LoVo (cell line): ENCODE data around the gene BSCL2.
"Not testable (repeated sequence)": the region's sequence is repeated elsewhere in the genome, so short reads cannot be mapped to it uniquely, and the experiment has no call there.

Experiments used
- DNase-seq: peaks from one replicate; pipeline ENCODE4 v3.0.0-alpha.2; 2016; ENCODE audit warnings: low spot score

BSCL2 gene

DNA sequence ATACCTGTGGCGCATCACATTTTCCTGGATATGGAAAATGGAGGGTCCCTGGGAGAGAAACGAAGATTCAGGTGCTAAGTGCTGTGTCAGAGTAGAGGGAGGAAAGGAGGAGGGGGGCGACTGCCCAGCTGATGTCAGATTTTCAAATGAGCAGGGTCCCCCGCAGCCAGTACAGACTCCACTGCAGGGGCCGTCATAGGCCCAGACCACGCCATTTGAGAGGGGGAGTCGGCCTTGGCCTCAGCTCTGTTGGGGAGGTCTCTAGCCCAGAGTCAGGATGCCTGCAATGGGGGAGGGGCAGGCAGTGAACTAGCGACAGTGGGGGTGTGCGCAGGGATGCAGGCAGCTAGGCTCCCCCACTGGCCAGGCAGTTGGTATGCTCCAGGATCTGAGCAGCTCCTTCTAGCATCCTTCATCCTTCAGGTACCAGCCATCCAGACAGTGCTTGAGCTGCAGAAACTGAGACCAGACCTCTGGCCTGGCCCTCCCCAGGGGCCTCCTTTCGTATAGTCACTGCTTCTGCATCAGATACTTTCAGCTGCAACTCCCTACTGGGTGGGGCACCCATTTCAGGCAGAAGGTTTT, at the start of gene BSCL2, which contains the start of gene GNG3:
BSCL2 (minus strand) TSS at position 148 of the 585 bp plus-strand sequence. CDS start 229 bp downstream, outside the sequence.
GNG3 (plus strand) TSS at position 400 of the 585 bp plus-strand sequence. CDS start 620 bp downstream, outside the sequence.
- DNase-seq: no peak

DNA sequence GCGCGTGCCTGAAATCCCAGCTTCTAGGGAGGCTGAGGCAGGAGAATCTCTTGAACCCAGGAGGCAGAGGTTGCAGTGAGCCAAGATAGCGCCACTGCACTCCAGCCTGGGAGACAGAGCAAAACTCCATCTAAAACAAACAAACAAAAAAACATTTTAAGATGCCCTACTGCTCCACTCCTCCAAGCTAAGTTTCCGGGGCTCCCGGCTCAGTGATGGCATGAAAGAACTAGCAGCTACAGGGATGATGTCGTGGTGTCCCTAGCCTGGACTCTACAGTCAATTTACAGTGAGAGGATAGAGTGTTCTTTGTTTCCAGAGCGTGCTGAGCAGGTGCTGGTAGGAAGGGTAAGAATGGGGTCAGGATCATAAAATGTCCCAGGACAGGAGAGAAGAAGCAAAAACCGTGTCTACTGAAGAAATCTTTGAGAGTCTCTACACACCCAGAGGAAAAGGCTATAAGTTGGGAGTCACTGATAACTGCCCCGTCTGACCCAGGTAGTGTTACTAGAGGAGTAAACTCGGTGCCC, 47.9 kb upstream of the BSCL2 start:
- no peak for DNase-seq

DNA sequence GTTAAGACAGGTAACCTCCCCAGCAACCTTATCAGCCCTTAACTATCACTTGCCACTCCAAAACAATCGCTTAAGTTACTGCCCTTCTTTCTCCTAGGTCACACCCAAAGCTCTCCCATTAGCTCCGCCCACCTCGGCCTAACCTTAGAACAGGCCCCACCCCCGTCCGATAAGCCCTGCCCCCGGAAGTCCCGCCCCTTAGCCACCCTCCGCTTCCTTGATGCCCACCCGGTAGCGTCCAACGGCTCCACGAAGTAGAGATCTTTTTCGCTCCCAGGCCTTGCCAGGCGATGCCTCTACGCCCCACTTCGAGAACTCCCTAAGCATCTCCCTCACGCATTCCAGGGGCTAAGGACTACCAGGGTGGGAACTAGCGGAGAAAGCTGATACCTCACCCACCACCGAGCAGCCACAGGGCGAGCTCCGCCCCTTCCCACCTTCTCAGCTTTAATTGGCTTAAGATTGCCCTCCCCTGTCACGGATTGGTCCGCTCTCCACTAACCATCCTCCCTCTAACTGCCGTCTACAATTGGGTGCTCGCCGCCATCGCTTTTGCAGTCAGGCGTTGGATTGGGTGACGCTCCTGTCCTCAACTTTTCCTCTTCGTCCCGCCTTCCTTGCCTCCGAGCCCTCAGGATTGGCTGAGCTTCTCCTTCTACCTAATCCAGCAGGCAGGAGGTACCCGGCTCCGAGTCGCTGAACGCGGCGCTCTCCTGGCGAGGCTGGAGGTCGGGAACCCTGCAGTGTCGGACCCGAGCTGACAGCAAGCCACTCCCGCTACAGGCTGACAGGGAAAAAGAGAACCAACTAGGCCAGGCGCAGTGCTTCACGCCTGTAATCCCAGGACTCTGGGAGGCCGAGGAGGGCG, 46.7 kb upstream of the BSCL2 start, which contains the start of gene ZBTB3:
ZBTB3 (minus strand) TSS at position 425 of the 868 bp plus-strand sequence. CDS start 496 bp downstream, outside the sequence.
- DNase-seq: peak; percentile 99

DNA sequence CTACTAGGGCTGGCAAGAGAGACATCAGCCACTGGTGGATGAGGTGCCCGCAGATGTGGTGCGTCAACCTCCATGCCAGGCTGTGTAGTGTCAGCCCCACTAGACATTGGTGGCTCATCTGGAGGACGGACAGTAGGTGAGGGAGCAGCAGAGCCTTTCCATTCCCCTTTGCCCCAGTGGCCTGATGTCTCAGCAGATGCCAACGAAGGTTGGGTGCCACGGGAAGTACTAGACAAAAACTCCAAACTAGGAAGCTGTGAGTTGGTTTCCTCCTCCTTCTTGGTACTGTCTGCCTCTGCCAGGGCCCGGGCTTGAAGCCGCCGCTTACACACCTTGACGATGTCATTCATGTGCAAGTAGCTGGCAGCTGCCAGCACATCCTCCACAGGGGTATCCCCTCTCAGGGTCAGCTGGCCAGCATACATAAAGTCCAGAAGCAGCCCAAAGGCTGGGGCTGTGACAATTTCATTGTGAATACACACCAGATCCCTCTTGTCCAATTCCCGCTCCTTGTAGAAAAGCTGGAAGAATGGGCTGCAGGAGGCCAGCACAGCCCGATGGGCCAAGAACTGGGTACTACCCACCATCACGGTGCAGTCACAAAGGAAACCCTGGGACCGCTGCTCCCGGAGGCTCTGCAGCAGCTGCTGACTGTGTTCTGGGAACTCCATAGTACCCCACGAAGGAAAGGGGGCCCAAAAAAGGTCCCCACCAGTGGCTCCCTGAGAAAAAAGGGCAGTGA, 45.9 kb upstream of the BSCL2 start:
- no peak for DNase-seq

DNA sequence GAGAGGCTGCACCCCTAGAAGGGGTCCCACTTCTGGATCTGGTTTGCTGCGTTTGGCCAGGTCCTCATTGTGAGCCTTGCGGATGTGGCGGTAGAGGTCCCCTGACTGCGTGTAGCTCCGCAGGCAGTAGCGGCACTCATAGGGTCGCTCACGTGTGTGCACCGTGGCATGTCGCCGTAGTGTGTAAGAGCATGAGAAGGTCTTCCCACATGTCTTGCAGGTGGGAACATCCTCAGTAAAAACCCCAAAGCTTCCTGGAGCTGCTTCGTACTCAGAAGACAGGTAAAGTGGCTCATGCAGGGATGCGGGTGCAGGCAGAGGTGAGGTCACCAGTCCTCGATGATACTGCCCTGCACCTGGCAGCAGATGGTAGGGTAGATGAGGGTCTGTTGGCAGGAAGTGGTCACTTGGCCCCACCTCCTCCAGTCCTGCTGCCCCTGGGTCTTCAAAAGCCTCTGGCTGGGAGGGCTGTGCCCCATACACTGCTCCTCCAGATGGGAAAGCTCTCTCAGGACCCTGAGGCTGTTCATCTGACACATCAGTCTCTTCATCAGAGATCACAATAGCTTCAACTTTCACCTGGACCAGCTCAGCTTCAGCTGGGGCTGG, 45.1 kb upstream of the BSCL2 start:
- DNase-seq: no peak

DNA sequence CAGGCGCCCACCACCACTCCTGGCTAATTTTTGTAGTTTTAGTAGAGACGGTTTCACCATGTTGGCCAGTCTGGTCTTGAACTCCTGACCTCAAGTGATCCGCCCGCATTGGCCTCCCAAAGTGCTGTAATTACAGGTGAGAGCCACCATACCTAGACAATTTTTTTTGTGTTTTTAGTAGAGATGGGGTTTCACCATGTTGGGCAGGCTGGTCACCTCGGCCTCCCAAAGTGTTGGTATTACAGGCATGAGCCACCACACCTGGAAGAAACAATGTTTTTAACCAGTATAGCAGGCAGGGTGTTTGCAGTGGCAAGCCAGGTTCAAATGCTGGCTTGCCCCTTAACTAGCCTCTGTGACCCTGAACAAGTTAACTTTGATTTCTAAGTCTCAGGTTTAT, 42.7 kb upstream of the BSCL2 start:
- not testable (repeated sequence) for DNase-seq

DNA sequence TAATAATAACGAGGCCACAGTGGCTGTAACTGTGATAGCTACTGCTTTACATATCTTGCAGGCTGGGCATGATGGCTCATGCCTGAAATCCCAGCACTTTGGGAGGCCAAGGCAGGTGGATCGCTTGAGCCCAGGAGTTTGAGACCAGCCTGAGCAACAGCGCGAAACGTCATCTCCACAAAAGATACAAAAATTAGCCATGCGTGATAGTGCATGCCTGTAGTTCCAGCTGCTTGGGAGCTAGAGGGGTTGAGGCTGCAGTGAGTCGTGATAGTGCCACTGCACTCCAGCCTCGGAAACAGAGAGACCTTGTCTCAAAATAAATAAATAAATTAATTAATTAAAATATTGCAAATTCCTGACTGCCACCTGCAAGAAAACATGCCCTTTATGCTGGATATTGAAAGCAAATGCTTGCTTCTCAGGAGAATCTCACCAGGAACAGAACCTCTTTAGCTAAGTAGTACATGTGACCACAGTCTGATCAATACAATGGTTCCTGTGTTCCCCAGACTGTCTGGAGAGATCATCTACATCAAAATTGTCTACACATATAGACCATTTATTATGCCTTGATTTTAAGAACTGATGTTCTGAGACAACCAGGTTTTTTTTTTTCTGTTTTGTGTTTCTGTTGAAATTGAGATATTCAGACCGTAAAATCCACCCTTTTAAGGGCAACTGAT, 40.4 kb upstream of the BSCL2 start:
- no peak for DNase-seq

DNA sequence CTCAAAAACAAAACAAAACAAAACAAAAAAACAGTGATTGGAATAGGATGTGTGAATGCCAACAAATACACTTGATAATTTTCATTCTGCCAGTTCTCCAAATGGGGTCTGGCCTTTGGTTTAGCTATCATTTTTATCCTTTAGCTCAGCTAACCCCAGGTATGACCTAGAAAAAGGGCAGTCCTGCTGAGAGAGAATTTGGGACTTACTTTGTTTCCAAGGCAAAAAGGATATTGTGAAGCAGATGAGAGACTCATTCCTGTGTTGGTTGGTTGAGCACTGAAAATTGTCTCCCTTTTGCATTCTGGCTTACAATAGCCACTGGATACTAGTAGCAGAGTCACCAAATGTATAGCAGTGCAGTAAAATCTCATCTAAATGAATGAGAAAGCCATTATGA, 30.0 kb upstream of the BSCL2 start:
- DNase-seq: no peak

DNA sequence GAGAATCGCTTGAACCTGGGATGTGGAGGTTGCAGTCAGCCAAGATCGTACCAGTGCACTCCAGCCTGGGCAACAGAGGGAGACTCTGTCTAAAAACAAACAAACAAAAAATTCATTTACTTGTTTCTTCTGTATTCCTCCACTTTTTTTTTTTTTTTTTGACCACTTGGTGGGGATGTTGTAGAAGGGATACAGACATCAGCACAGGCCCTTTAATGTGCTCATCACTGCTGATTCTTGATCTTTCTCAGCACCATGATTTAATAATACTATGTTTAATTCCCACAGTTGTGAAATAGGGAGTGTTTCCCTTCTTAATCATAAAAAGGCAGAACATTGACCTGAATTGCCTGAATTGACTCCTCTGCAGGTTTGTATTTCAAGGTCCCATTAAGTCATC, 25.6 kb upstream of the BSCL2 start:
- no peak for DNase-seq

DNA sequence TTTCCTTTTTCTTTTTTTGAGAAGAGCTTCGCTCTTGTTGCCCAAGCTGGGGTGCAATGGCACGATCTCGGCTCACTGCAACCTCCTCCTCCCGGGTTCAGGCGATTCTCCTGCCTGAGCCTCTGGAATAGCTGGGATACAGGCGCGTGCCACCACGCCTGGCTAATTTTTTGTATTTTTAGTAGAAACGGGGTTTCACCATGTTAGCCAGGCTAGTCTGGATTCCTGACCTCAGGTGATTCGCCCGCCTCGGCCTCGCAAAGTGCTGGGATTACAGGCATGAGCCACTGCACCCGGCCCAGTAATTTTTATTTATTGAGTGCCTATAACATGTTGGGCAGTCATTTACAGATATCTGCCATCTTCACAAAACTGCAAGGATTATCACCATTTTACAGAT, 22.9 kb upstream of the BSCL2 start:
- DNase-seq: not testable (repeated sequence)

DNA sequence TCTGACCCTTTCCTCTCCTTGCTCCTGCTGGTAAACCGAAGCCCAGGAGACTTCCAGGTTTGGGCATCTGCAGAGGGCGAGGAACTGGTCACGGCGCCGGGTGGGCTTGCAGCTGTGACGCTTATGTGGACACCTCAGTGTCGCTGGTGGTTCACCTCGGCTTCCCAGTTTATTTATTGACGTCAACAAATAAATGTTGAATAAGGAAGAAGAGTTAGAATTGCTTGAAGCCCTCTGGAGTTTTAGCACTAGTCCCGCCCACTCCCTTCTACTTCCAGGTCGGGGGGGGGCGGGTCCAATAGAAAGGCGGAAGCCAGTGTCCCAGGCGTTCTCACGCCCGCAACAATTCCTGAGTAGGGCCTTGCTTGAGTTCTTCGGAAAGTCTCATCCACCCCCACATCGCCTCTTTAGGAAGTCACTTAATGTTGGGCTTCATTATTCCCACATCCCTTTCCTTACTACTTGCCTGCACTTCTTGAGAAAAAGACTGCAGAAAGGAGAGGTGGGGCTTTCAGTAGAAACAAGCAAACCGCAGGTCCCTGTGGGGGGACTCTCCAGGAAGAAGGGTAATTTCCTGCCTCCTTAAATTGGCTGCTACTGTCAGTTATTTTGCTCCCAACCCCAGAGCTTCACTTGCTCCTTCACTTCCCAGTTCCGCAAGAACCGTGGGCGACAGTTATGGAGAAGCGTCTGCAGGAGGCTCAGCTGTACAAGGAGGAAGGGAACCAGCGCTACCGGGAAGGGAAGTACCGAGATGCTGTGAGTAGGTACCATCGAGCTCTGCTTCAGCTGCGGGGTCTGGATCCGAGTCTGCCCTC, 21.2 kb upstream of the BSCL2 start, which contains the start of gene TTC9C:
TTC9C (plus strand) TSS at position 316 of the 818 bp plus-strand sequence; CDS start at position 679, 363 bp downstream.
- DNase-seq: peak; percentile 87

DNA sequence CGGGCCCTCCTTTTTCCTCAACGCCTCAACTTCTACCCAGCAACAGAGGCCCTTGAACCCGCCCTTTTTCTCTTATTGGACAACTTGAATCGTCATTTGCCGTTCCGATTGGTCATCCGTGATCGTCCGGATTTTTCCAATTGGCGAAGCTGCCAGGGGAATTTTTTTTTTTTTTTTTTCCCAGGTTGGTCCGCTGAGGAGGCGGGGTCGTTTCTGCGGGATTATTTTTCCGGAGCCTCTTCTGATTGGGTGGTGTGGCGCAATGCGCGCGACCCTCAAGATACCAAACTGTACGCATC, 20.6 kb upstream of the BSCL2 start:
- DNase-seq: peak; percentile 95

DNA sequence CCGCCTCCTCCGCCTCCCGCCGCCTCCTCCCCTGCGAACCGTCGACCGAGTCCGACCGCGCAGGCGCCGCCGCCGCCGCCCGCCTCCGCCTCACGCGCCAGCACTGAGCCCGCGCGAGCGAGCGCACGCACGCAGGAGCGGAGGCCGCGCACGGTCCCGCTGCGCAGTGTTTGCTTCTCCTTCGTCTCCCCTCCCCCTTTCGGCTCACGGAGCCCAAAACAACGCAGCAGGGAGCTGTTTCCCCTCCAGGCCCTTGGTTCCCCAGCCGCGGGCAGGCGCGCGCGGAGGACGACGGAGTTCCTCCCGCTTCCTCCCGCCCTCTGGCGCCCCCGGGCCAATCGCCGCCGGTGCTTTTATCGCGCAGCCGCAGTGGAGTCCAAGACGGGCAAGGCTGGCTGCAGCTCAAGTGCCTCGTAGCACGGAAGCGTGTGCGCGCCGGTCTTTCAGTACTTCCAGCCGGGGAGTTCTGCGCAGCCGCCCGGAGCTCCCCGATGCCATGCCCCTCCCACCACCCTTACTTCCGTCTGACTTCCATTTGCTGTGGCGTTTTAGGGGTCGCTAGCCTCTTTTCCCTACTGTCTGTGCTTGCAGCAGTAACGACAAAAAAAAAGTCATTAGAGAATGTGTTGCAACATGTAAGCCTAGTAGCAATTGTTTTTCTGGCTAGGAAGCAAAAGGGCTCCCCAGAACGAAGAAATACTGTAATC, 20.1 kb upstream of the BSCL2 start, which contains the start of gene HNRNPUL2:
HNRNPUL2 (minus strand) TSS at position 293 of the 707 bp plus-strand sequence. CDS start 301 bp downstream, outside the sequence.
- DNase-seq: peak; percentile 100

DNA sequence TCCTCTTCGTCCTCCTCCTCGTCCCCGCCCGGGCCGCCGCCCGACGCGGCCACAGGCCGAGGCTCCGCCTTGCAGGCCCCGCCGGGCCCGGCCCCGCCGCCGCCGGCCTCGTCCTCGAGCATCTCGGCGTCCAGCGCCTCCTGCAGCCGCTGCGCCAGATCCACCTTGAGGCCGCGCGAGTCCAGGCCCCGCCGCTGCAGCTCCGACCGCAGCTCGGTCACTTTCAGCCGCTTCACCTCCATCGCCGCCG, 19.6 kb upstream of the BSCL2 start:
- no peak for DNase-seq

DNA sequence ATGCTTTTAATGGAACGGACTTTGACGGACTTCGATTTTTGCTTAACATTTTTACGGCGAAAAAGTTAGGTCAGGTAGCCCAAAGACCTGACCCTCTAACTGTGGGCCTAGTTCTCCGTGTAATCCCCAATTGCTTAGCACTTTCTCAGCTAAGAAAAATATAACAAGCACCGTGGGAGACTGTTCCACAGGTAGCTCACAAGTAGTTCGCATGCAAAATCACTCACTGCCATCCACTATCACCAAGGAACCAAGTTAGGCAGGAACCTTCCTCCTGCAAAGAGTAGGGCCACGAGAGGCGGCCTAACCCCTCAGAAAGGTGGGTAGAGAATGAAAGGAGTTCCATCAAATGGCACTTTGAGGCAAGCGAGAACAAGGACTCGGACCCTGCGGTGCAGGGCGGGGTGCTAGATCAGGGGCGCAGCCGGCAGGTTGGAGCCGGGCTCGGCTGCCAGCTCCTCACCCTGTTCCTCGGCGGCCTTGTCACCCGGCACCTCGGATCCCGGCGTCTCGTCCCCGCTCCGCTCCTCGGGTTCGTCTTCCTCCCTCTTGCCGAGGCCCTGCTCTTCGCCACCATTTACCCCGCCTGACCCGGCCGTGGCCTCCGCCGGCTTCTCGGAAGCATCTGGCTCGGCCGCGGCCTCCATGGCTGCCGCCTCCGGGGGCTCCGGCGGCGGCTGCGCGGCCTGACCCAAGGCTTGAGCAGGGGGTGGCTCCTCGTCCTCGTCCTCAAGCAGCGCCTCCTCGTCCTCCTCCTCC, 19.1 kb upstream of the BSCL2 start:
- no peak for DNase-seq

DNA sequence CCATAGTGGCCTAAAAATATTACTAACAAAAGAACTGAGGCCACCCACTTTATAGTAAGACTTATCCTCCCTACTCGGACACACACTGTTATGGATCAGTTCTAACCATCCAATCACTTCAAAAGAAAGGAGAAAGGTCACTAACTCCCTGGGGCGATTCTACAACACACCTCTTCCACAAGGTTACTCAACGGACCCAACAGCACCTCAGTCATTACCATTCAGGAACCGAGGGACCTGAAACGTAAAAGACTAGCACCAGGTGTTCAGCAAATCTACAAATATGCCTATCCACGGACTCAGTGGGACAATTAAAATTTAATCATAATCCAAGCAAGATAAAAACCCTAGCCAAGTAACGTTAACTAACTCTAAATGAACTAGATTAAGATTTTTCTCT, 18.4 kb upstream of the BSCL2 start:
- peak; percentile 24 for DNase-seq

DNA sequence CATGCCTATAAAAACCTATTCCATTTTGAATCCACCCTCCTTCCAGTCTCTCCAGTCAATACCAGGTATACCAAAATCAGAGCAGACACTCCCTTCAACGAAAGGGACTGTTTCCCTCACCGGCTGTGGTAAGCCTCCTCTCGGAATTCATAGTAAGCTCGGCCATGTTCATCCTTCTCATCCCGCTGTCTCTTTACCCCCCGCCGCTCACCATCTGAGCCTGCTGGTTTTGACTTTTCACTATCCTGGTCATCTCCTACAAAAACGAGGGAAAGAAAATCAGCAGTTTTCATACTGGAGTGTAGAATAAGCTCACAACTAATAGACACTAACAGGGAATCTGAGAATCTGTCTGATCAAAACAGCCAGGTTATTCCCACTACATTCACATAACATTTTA, 16.9 kb upstream of the BSCL2 start:
- DNase-seq: no peak

DNA sequence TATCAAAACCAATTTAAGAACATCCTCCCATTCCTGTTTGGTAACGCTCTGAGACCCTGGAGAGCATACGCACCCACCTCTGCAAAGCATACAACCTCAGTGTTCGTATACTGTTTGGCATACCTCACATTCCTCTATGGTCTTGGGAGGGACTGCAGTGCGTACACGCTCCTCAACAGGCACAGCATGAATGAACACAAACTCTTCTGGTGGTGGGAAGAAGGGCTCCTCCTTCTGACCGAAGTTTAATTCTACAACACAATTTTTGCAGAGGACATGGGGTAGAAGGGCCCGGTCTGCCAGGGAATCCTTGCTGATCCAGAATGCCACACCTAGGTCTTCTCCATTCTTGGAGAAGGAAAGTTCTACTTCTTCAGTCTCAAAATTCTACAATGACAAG, 14.8 kb upstream of the BSCL2 start:
- no peak for DNase-seq

DNA sequence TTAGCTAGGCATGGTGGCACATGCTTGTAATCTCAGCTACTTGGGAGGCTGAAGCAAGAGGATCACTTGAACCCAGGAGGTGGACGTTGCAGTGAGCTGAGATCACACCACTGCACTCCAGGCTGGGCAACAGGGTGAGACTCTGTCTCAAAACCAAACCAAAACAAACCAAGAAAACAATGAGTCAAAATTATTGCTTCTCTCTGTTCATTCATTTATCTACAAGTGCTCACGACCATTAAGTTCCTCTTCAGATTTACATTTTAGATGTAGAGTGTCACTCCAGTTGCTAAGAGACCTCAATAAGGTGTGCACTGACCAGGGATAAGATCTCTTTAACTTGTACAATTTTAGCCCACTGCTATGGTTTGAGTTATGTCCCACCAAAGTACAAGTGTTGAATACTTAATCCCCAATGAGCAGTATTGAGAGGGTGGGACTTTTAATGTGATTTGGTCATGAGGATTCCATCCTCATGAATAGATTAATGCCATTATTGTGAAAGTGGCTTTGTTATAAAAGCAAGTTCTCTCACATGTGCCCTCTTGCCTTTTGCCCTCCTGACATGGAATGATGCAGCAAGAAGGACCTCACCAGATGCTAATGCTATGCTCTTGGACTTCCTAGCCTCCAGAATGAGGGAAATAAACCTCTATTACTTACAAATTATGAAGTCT, 12.2 kb upstream of the BSCL2 start:
- DNase-seq: no peak
